SK-N-MC (cell line): ENCODE data around the gene PCBP3.
"Not testable (repeated sequence)": the region's sequence is repeated elsewhere in the genome, so short reads cannot be mapped to it uniquely, and the experiment has no call there.

ENCODE experiments used
- DNase-seq: peaks from one replicate; pipeline ENCODE4 v3.0.0-alpha.2; 2011; ENCODE audit warnings: low read depth, low spot score
- H3K27ac ChIP-seq: fragments of 200-600 bp; sonication (generic); 2 replicates; pipeline ENCODE4 v1.5.1; 2016; ENCODE audit warnings: mixed run types
- H3K36me3 ChIP-seq: fragments of 200-600 bp; sonication (generic); 2 replicates; pipeline ENCODE4 v1.6.1; 2017; ENCODE audit warnings: antibody characterized with exemption, low read length, mixed read lengths; ENCODE audit not compliant: insufficient read depth
- H3K4me3 ChIP-seq: fragments of 200-600 bp; sonication (generic); 2 replicates; pipeline ENCODE4 v1.5.1; 2016
- H3K9ac ChIP-seq: fragments of 200-600 bp; sonication (generic); 2 replicates; pipeline ENCODE4 v1.8.0; 2017; ENCODE audit warnings: mixed run types, mixed read lengths; ENCODE audit not compliant: insufficient read length
- H3K9me3 ChIP-seq: fragments of 200-600 bp; sonication (generic); 2 replicates; pipeline ENCODE4 v1.6.1; 2017; ENCODE audit warnings: low read depth, mild to moderate bottlenecking, antibody characterized with exemption, low read length, moderate library complexity, mixed read lengths
- EZH2 ChIP-seq: fragments of 200-600 bp; sonication (generic); IDR thresholded peaks from one replicate; pipeline ENCODE4 v1.6.1; 2017; ENCODE audit warnings: antibody characterized with exemption
- FOXP2 ChIP-seq: optimal IDR thresholded peaks from 2 replicates; pipeline ENCODE3; 2011; ENCODE audit warnings: mild to moderate bottlenecking, moderate library complexity; ENCODE audit not compliant: insufficient read depth; ENCODE audit errors: extremely low read length, control extremely low read depth
- POLR2AphosphoS5 ChIP-seq: IDR thresholded peaks from 2 replicates; pipeline ENCODE4 v1.6.1; 2012; ENCODE audit warnings: mild to moderate bottlenecking, low read depth, low read length, borderline replicate concordance

Gene PCBP3

DNA sequence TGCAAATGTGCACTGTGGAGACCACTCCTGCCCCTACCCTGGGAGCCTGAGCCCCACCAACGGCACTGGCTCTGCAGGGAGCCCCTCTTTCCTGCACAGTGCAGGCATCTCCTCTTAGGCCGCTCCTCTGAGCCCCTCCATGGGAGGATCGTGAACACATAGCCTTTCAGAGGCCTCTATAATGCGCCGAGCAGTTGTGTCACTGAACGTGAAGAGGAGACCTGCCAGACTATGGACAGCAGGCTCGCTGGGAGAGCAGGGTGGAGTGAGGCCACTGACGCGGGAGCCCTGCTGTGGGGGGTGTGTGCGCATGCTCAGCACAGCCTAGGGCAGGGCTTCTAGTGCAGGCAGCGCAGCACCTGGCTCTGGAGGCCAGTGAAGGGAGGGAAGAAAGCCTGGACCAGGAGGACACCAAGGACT is 186.7 kb downstream of the PCBP3 start:
- Histone ChIP-seq H3K9ac (no peak overlapping the region), H3K4me3 (no peak overlapping the region), H3K9me3 (no peaks in the 10 kb centered on the region), H3K36me3 (no peaks in the 10 kb centered on the region), H3K27ac (no peak overlapping the region)
- DNase-seq = no peak
- no peak for TF ChIP-seq EZH2
- no peak for TF ChIP-seq POLR2AphosphoS5
- no peak for TF ChIP-seq FOXP2

DNA sequence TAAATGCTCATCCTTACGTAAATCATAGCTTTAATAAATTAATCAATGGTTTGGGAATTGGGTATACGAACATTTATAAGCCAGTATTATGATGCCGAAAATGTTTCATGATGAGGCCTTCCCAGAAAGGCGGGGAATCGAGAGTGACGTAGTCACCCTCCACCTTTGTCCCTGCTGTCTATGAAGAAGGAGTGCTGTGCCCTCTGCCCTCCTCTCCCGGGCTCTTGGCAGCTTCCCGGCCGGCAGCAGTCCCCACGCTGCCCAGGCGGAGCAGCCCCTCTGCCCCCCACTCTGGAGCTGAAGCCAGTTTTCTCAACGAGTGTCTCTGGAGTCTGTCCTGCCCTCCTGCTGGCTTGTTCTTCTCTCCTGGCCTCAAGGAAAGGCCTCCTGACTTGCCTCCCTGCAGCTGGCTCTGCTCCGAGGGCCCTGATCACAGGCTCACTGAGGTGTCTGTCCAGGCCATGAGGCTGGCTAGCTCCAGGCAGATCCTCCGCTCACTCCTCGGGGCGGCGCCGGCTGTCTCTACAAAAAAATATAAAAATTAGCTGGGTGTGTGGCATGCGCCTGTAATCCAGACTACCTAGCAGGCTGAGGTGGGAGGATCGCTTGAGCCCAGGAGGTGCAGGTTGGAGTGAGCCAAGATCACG is 187.3 kb downstream of the PCBP3 start:
- no peak for DNase-seq
- no peaks in the 10 kb centered on the region for H3K9me3 ChIP-seq
- no peak overlapping the region for H3K9ac ChIP-seq
- TF ChIP-seq POLR2AphosphoS5 (no peak), FOXP2 (no peak), EZH2 (no peak)
- H3K4me3 ChIP-seq = no peak overlapping the region
- H3K27ac ChIP-seq = no peak overlapping the region
- no peaks in the 10 kb centered on the region for H3K36me3 ChIP-seq

DNA sequence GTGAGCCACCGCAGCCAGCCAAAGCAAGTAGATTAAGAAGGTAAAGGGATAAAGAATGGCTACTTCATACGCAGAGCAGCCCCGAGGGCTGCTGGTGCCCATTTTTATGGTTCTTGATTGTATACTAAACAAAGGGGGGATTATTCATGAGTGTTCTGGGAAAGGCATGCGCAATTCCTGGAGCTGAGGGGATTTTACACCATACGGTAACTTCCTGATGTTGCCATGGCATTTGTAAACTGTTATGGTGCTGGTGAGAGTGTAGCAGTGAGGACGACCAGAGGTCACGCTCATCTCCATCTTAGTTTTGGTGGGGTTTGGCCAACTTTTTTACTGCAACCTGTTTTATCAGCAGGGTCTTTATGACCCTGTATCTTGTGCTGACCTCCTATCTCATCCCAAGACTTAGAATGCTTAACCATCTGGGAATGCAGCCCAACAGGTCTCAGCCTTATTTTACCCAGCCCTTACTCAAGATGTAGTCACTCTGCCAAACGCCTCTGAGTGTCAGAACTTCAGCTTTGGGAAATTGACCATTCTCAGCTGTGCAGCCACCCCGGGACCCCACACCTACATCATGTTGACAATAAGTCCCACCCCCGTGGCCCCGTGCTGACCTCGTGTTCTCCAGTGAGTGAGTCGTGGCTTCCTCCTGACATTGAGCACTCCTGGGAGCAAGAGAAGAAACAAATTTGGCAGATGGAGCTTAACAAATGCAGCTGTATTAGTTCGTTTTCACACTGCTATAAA is 188.6 kb downstream of the PCBP3 start:
- no peak for DNase-seq
- H3K4me3 ChIP-seq = no peak overlapping the region
- no peak for TF ChIP-seq POLR2AphosphoS5
- no peak for TF ChIP-seq FOXP2
- no peak for TF ChIP-seq EZH2
- no peaks in the 10 kb centered on the region for H3K9me3 ChIP-seq
- H3K27ac ChIP-seq = no peak overlapping the region
- H3K9ac ChIP-seq = no peak overlapping the region
- no peaks in the 10 kb centered on the region for H3K36me3 ChIP-seq

DNA sequence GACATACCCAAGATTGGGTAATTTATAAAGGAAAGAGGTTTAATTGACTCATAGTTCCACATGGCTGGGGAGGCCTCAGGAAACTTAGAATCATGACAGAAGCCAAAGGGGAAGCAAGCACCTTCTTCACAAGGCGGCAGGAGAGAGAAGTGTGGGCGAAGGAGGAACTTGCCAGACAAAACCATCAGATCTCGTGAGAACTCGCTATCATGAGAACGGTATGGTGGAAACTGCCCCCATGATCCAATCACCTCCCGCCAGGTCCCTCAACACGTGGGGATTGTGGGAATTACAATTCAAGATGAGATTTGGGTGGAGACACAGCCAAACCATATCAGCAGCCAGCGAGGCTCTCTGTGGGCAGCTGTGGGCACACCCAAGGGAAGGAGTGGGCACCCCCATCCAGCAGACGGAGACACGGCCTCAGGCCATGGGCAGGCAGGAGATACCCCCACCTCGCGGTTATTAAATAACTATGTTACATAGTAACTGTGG is 189.3 kb downstream of the PCBP3 start:
- H3K36me3 ChIP-seq, H3K27ac ChIP-seq, H3K9ac ChIP-seq, H3K4me3 ChIP-seq, DNase-seq, H3K9me3 ChIP-seq: not testable (repeated sequence)

DNA sequence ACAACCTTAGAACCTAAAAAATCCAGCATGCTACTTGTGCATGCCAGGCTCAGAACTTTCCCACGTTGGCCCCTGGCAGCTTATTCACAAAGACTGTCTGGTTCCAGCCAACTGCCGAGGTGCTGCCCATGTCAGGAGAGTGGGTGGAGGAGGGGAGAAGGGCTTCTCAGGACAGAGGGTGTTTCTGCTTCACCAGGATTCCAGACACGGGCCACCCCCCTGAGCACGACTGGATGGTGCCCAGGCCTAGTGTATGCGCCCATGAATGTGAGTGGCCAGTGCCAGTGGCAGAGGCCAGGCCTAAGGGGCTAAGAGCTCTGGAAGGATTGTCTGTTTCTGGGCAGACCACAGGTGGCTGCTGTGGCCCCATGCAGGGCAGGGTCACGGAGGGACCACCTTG is 189.9 kb downstream of the PCBP3 start:
- H3K36me3 ChIP-seq = no peaks in the 10 kb centered on the region
- H3K9me3 ChIP-seq = no peaks in the 10 kb centered on the region
- no peak overlapping the region for H3K4me3 ChIP-seq
- no peak for DNase-seq
- H3K27ac ChIP-seq = no peak overlapping the region
- TF ChIP-seq FOXP2 = no peak
- H3K9ac ChIP-seq = no peak overlapping the region

DNA sequence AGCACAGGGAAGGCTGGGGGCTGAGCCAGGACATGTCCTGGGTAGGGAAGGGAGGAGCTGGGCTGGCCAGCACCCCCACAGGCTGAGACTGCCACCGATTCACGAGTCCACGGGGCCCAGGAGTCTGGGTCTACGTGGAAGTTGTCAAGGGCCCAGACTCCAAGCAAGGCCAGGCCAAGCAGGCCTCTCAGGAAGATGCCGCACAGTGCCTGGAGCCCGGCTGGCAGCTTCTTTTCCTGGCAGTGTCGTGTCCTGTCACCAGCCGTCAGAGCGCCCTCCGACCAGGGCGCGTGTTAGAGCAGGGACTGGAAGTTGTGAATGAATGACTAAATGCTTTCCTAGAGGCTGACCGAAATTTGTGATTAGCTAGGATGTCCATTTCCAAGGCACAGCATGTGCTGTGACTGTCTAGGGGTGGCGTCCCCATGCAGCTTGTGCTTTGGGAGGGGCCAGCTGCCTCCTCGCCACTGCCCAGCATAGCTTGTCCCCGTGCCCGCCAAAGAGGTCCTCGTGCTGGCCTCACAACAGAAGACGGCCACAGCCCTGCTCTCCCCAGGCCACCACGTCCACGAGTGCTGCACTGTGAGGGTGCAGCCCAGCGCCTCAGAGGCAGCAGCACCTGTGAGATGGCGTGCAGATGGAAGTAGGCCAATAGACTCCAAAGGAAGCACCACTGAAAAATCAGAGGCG is 190.6 kb downstream of the PCBP3 start:
- H3K27ac ChIP-seq = no peak overlapping the region
- H3K9ac ChIP-seq = no peak overlapping the region
- H3K9me3 ChIP-seq = no peaks in the 10 kb centered on the region
- no peak overlapping the region for H3K4me3 ChIP-seq
- H3K36me3 ChIP-seq = no peaks in the 10 kb centered on the region
- DNase-seq = no peak
- TF ChIP-seq FOXP2 = no peak
- no peak for TF ChIP-seq EZH2

DNA sequence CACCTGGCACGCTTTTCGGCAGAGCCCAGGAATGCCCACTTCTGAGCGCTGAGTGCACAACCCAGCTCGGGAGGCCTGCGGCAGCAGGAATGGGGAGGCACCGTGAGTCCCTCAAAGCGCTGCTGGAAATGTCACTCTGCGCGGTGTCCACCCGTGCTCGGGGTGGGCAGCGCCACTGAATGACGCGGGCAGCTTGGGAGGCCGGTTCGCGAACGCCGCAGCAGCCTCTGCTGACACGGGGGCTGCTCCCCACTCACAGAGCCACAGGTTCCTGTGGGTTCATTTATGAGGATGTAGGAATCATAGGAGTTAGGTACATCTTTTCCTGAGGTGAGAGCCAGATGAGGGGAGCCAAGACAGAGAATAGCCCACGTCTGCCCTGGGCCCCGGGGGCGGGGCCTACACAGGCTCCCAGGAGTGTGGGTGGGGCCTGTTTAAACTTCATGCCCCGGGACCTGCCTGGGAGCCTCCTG is 191.3 kb downstream of the PCBP3 start:
- no peak for DNase-seq
- no peak overlapping the region for H3K9ac ChIP-seq
- no peaks in the 10 kb centered on the region for H3K36me3 ChIP-seq
- TF ChIP-seq EZH2 (no peak), FOXP2 (no peak), POLR2AphosphoS5 (no peak)
- H3K4me3 ChIP-seq = no peak overlapping the region
- H3K9me3 ChIP-seq = no peaks in the 10 kb centered on the region
- no peak overlapping the region for H3K27ac ChIP-seq

DNA sequence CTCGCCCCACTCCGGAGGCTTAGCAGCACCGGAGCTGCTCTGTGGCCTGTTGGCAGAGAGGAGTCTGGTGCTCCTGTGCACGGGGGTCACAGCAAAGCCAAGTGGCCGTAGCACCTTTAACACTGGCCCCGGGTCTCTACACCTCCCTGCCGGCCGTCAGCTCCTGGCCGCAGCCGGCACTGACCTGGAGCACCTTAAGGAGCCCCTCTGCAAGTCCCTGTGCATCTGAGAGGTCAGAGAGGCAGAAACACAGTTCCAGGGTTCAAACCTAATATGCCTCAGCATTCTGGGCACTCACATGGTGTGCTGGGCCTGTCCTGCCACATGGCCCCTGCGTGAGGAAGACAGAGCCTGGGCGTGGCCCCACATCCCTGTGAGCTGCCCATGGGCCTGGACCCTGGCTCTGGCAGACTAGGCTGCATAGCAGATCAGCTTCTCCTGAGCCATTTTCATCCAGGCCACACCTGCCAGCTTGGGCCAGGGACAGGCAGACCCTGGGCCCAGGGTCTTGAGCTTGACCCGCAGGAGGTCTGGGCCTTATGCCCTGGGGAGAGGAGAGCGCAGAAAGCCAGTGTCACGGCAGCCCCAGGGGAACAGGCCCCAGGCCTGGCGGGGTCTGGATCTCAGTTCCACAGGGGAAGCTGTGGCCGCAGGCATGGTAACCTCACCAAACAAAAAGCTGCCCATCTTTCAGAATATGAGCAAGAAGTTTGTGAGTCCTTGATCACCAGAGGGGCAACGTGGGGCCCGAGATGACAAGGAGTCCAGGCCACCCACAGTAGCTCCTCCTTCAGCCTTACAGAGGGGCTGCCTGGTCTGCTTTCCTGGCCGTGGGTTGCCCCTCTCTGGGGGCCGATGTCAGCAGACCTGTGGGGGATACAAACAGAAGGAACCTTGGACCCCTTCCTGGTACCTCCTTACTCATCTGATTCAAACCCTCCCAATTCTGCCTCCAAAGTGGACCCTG is 192.1 kb downstream of the PCBP3 start:
- no peak overlapping the region for H3K9ac ChIP-seq
- no peak overlapping the region for H3K4me3 ChIP-seq
- H3K9me3 ChIP-seq = no peaks in the 10 kb centered on the region
- no peak for DNase-seq
- no peaks in the 10 kb centered on the region; the same call in 1 of the 2 replicates for H3K36me3 ChIP-seq
- H3K27ac ChIP-seq = no peak overlapping the region
- TF ChIP-seq POLR2AphosphoS5 (no peak), EZH2 (no peak)

DNA sequence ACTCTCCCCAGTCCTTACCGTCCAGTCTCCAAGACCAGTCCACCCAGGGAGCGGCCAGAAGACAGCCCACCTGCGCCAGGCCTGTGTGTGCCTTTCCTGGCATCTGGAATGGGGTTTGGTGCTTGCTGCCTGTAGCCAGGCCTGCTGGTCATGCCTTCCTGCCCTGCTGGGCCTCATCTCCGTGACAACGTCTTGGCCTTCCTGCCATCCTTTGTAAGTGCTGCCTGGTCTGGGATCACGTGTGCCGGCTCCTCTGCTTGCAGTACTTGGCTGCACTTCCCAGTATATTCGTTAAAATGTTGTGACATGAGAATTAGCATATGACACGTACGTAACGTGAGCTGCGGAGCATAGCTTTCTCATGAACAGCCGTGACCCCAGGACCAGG is 192.7 kb downstream of the PCBP3 start:
- Histone ChIP-seq H3K36me3 (no peaks in the 10 kb centered on the region; the same call in 1 of the 2 replicates), H3K9me3 (no peaks in the 10 kb centered on the region), H3K4me3 (no peak overlapping the region), H3K9ac (no peak overlapping the region), H3K27ac (no peak overlapping the region)
- TF ChIP-seq FOXP2 (no peak), EZH2 (no peak), POLR2AphosphoS5 (no peak)
- DNase-seq = no peak
